Stimulated activated CD4-positive, alpha-beta T cell treated with anti-CD3 and anti-CD28 coated beads, Interleukin-12 subunit alpha, Interleukin-12 subunit beta, amount 100 ng/mL, for 24 hours (primary cell): ENCODE measurements around the gene SHC4.
"Not testable (repeated sequence)": the region's sequence is repeated elsewhere in the genome, so short reads cannot be mapped to it uniquely, and the experiment has no call there.

ENCODE experiments used
- DNase-seq, 2 experiments: peaks; one replicate each; pipeline ENCODE4 v3.0.0-alpha.2; 2020; ENCODE audit warnings: low read depth in 2 of 2

SHC4 gene

DNA sequence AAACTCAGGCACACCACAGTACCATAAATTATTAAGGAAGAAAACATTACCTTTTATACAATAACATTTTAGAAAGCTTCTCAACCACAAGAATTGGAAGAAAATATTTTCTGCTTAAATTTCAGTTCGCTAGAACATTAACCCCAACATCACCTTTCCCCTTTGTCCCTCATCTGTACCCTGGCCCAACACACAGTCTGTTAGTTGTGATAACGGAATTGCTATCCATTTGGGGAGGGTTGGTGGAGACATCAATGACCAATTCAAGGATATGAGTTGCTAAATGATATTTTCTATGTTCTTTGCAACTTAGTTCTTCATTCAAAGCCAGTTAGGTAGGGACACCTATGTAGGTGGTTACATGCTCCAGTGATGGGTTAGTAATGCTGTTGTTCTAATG lies 80.0 kb downstream of the SHC4 start:
- DNase-seq: no peak

DNA sequence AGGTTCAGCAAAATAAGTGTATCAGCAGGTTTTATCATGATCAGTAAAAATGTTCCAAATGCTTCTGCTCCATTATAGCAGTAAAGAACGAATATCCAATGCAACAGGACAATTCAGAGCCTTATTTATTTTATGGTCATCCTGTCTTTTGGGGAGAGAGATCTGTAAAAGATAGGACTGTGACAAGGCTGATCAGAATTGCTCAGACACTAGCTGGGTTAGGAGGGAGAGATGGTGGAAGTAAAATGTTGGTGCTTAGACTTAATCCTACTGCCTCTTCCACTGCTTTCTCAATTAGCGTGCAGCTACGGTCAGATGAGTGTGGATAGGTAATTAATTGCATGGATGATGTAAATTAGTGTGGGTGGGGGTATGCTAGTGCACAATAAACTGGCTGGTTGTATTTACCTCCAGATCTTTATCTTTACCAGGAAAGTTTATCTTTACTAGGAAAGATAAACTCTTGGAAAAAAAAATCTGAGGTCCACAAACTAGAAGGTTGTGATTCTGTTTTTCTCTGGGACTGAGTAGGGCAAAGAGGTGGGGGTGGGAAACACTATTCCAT lies 83.6 kb downstream of the SHC4 start:
- DNase-seq: no peak

DNA sequence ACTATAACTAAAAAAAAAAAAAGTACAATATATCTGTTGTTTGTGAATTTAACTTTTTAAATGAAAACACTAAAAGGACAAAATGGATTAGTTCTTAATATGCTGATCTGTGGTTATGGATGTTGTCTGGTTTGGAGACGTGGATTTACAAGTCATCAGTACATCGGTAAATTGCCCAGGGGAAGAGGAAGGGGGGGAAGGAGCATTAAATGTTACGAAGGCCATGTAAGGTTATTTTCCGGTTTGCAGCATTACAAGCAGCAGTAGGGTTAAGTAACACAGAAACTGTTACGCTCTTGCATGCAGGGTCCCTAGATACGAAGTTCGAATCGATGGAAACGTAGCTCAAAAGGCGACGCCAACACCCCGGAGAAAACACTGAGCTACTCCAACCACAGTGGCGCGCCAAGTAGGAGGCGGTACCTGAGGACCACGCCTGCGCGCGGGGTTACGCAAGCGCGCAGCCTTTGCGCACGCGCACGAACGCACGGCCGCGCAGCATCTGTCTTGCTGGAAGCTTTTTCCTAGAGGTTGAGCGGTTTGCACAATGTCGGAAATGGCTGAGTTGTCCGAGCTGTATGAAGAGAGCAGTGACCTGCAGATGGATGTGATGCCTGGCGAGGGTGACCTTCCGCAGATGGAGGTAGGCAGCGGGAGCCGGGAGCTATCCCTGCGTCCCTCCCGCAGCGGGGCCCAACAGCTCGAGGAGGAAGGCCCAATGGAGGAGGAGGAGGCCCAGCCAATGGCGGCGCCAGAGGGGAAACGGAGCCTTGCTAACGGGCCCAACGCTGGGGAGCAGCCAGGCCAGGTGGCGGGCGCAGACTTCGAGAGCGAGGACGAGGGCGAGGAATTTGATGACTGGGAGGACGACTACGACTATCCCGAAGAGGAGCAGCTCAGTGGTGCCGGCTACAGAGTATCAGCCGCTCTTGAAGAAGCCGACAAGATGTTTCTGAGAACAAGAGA lies 85.8 kb downstream of the SHC4 start, which contains the start of gene EID1:
TSS of gene EID1 (plus strand) at position 505 of the 966 bp plus-strand sequence. CDS start at position 548, 43 bp downstream.
- DNase-seq: peak; percentile 87 to 89

DNA sequence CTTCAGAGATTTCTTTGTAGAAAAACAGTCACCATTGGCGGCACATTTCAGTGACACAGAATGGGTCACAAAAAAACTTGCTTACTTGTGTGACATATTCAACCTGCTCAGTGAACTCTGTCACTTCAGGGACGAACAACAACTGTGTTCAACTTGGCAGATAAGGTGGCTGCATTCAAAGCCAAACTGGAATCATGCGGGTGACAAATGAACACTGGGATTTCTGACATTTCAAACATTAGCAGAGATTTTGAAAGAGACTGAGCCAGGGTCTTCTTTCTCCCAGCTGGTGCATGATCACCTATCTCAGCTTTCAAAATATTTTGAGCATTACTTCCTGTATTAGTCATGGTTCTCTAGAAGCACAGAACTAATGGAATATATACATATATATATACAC lies 87.7 kb downstream of the SHC4 start:
- no peak for DNase-seq

DNA sequence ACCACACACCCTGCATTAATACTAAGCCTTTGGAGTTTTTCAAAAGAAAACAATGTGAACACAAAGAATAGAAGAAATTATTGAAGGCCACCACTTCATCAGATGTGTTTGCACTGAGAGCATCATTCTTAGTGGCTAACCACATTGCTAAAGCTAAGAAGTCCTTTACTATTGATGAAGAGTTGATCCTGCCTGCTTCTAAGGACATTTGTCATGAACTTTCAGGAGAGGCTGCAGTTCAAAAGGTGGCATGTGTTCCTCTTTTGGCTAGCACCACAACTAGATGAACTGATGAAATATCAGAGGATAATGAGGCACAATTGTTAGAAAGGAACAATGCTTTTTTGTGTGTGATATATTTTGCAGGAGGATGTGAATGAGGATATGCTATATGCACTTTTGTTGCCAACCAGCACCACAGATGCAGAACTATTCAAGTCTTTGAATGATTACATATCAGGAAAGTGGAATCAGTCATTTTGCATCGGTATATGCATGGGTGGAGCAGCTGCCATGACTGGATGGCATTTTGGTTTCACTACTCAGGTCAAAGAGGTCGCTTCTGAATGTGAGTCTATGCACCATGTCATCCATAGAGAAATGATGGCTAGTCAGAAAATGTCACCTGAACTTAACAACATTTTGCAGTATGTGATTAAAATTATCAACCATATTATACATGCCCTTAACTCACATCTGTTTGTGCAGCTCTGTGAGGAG lies 88.3 kb downstream of the SHC4 start:
- no peak for DNase-seq

DNA sequence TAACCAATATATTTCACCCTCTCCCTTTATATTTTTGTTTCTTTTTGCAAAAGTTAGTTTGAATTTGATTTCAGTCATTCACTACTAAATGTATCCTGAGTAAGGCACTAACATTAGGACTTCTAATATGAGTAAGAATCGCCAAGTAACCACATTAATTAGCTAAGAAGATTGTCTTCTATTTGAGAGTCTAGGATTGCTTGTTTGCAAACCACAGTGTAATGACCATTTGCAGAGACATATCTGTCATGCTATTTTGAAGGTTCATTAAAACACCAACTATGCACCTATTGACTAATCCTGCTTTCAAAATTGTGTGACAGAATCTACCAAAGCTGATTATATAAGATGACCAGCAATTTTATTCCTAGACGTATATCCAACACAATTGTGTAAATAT lies 91.1 kb downstream of the SHC4 start:
- no peak for DNase-seq

DNA sequence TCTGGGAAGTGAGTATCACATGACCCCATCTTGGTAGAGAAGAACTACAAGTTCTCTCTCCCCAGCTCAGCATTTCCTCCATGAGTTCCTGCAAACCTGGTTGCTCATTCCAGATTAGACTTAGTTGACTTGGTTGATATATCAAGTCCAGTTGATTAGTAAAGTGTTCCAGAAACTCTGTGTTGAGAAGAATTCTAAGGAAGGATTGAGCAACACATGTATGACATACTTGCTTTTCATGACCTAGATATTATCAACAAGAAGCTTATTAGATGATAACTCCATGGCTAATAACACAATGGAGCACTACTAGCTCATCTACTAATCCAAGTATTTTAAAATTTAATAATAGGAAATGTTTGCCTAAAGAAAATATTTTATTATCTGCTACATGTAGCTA lies 92.2 kb downstream of the SHC4 start:
- DNase-seq: no peak

DNA sequence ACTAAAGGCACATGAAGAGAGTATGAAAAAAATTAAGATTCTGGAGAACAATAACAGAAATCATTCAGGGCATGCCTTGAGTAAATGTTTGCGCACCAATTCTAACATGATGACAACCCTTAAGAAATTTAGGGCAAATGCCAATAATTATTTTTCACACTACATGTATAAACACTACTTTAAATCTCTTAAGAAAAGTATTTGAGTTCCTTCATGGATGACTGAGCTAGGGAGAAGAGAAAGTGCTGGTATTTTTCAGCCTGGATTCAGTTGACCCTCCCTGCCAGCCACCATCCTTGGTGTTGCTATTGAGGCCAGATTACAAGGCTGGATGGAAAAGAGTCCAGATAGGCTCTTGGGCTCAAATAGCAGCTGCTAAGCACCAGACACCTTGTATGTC lies 93.8 kb downstream of the SHC4 start:
- DNase-seq: no peak

DNA sequence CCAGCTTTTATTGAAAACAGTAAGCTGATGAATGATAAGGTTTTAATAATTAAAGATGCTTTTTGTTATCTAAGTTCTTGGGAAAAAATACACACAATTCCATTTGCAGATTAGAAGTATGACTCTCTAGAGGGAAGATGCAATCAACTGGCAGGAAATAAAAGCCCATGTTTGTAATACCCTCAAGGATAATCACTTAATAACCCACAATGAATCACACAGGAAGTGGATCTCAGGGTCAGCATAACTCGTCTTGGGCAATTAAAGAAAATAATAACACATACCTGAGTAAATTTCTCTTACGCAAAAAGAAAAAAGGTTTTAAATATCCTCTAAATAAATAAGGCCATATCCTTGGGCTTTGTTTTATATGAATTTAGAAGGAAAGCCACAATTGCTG lies 95.2 kb downstream of the SHC4 start:
- DNase-seq: no peak

DNA sequence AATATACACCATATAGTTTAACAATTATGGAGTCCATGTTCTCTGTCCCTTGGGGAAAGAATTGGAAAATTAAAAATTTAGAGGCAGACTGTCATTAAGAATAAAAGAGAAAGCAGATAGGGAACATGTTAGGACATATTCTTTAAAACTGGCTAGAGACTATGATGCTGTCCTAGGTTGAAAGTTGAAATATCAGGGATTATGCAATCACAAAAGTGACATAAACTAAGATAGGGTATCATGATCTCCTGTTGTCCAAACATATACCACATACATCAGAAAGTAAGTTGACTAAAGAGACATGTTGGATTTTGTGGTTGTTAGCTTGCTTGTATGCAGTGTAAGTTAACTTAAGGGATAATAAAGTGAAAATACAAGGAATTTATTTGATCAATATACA lies 95.7 kb downstream of the SHC4 start:
- no peak for DNase-seq

DNA sequence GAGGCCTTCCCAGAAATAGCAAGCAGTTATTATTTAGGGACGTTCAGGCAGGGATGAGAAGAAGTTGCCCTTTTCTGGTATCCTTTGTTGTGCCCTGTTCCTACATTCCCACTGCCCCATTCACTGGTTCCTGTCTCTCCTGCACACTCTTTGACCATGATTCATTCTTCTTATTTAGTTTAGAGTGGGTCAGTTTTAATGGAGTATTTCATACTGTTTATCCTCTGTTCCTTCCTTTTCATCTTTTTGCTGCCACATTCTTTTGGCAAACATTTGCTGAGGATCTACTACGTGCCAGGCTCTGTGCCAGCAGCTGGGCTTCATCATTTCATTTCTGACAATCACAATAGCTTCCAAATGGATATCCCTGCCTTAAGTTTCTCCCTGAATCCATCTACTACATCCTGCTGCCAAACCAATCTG lies 97.6 kb downstream of the SHC4 start:
- no peak for DNase-seq

DNA sequence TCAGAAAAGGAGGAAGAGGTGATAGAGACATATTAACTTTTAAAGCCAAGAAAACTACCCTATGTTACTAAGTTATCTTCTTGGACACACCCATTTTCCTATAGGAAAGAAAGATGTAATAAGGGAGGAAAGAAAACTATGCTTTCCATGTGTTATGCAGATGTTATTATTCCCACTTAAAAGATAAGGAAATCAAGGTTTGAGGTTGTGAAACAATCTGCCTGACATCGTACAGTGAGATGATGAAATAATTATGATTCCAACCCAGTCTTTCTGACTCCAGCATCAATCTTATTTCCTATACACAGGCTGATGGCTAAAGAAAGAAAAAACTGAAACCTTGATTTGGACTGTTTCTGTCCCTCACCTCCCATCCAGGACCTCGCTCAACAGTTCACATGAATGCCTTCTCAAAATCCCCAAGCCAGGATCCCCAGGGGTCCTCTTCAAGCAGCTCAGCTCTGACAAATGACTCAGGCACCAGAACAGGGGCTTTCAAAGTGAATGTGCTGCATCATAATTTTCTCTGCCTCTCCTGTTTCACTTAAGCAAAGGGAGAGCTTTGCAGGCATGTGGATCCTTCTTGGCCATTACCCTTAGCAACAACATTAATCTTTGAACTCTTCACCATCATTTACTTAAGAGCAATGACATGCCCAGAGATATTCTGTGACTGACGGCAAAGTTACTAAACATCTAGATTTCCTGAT lies 98.2 kb downstream of the SHC4 start:
- no peak for DNase-seq

DNA sequence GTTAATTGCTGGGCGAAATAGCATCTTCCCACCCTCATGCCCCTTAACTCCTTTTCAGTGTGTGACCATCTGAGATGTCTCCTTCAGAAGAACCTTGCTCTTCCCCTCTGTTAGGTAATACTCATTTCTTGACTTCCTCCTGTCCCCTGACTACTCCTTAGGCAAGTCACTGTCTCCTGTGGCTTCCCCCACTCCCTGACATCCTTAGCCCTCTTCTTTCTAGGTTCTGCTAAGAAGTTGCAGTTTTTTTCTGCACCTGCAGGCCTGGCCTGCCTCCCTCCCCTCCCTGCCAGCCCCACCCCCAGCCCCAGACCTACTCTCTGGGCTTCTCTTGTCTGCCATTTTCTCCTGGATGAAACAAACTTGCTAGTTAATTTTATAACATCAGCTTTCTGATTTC lies 101.0 kb downstream of the SHC4 start:
- DNase-seq: no peak

DNA sequence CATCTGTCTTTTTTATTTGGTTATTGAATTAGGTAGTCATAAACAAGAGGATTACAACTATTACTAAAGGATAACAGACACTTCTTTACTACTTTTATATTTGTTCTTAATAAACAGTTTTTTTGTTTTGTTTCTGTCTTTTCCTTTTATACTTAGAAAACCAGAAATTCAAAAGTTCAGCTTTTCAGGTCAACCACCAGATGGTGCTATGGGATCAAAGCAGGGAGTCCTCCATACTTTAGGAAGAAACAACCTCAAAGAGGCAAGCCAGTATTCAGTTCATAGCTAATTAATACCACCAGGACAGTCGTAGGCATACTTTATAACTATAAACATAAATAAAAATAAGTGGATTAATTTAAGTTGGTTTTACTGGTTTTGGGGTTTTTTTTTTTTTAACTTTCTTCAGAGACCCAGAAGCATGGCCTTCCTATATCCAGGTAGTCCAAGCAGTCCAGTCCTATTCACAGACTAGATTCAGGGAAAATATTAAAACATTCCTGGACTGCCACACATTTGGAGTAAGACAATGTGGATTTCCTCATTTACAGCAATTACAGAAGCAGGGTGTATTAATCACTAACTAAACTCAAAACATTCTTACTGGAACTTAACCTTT lies 101.8 kb downstream of the SHC4 start:
- no peak for DNase-seq

DNA sequence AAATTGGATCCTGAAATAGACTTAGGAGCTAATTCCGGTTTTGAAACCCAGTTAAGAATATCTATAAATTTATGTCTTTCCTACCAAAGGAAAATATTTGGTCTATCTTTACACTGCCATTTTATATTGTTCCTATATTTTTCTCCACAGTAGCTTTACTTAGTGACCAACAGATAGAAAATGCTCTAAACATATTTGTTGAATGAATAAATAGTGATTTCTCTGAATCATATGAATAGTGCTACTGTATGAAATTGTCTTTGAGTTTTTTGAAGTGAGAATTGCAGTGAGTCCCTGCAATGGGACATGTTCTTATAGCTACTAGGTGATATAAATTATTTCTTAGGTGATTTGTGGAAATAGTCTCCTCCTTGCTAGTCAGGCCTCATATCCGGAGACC lies 104.3 kb downstream of the SHC4 start:
- DNase-seq: no peak

DNA sequence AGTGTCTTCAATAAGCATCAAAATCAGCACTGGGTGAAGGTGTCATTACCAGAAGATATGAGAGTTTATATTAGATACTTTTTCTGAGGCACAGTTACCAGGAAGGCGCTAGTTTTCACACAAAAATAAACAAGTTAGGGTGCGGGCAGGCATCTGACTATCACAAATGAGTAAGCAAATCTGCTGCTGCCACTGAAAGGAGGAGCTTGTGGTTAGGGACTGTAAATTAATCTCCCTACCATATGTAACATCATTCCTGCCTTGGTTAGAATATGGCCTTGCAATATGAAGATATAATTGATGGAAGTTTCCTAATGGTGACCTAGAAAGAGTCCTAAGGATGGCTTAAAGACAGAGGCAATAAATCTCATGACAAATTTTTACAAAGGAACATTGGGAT lies 105.3 kb downstream of the SHC4 start:
- DNase-seq: no peak

DNA sequence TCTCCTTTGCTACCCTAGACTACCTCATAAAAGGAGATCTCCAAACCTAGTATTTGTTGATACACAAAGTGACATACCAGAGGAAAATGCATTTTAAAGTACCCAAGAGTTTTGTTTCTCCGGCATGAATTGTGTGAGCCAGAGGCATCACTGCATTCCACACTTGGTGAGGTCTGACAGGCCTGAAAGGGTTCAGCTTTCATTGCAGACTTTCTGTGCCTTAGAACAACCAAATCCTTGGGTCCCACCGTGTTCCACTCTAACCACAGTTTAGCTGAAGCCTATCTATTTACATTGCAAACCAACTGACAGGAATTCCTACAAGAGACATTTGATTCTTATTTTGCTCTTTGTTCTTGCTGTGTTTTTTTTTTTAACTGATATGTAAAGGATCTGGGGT lies 106.8 kb downstream of the SHC4 start:
- DNase-seq: no peak

DNA sequence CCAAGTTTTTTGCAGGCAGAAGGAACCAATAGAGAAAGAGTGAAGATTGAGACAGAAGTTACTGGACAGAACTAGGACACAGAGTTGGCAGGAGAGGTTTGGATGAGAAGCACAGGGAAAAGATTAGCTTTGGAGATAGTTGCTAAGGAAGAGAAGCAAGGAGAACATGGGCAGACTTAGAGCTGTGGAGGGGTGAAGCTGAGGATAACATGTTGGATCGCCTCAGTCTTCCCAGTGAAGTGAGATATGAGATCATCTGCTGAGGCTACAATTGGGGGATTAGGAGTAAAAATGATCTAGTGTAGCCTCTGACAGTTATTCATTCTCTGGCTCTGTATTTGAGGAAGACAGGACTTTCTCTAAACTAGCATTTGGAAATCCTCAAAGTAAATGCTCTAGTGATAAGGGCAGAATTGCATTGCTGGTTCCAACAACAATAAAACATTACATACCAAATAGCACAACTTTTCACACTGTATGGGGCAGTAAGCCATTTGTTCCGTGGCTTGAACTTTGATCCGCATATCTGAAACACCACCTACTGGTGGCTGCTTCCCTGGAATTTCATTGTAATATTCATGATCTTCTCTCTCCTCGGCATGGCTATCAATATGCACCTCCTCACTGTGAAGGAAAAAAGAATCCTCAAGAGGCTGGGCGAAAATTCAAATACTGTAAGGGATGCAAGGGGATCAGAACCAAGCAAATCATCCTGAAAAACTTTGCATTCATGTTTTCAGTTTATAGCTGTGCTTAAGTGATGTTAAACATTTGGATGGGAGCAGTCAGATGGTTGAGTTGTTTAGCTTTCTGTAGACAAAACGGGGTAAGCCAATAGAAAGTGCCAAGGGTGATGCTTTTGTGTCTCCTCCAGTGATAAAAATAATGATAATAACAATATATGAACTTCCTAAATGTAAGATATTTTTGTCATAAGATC lies 107.9 kb downstream of the SHC4 start:
- no peak for DNase-seq

DNA sequence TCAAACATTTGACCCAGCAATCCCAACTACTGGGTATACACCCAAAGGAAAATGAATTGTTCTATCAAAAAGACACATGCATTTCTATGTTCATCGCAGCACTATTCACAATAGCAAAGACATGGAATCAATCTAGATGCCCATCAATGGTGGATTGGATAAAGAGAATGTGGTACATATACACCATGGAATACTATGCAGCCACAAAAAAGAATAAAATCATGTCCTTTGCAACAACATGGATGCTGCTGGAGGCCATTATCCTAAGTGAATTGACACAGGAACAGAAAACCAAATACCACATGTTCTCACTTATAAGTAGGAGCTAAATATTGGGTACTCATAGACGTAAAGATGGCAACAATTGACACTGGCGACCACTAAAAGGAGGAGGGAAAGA lies 109.3 kb downstream of the SHC4 start:
- DNase-seq: not testable (repeated sequence)

DNA sequence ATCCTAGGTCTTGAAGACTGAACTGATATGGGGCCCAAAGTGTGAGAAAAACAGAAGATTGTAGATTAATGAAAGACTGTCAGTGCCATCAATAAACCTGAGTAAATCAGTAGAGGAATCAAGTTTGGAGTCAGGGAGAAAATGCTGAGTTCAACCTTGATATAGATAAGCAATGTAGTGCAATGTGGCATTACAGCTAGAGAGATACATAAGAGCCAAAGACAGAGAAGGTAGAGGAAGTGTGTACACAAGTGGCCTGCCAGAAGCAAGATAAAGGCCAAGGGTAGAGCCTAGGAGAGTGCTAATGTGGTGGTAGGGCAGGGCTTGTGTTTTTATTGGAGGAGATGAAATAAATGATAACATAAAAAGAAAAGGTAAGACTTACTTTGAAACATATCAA lies 111.8 kb downstream of the SHC4 start:
- no peak for DNase-seq
